HepG2 (cell line): ENCODE measurements around the gene PRPSAP2. TPM values are rescaled to one million over a fixed set of nuclear protein-coding genes. Genes with fewer than 3 reads are reported as not detected.

Experiments used
- ATAD3A ChIP-seq: sonication (generic); formaldehyde crosslinking; IDR thresholded peaks from 2 replicates; pipeline ENCODE4 v1.4.0; 2020; ENCODE audit warnings: missing genetic modification reagents
- ATF1 ChIP-seq: IDR thresholded peaks from 2 replicates; pipeline ENCODE4 v1.6.1; 2016; ENCODE audit warnings: mild to moderate bottlenecking, control low read depth
- ATF7 ChIP-seq, 2 experiments: fragments of 450-650 bp in 1 of 2; sonication (generic) in 1 of 2; formaldehyde crosslinking in 1 of 2; IDR thresholded peaks; 2 replicates each; pipeline versions ENCODE4 v1.4.0 to v1.6.1; 2016 to 2020; ENCODE audit warnings: antibody characterized with exemption in 1 of 2, mild to moderate bottlenecking in 1 of 2, missing genetic modification reagents in 1 of 2
- ATRX ChIP-seq: sonication (generic); formaldehyde crosslinking; IDR thresholded peaks from 2 replicates; pipeline ENCODE4 v1.4.0; 2020; ENCODE audit warnings: missing genetic modification reagents, borderline replicate concordance
- CAMTA2 ChIP-seq: sonication (generic); formaldehyde crosslinking; IDR thresholded peaks from 2 replicates; pipeline ENCODE4 v1.4.0; 2020; ENCODE audit warnings: mild to moderate bottlenecking, missing genetic modification reagents, borderline replicate concordance
- CSRNP2 ChIP-seq: sonication (generic); formaldehyde crosslinking; conservative IDR thresholded peaks from 2 replicates; pipeline ENCODE4 v1.8.0; 2022; ENCODE audit warnings: low read depth, missing genetic modification reagents
- ELF4 ChIP-seq: sonication (generic); formaldehyde crosslinking; IDR thresholded peaks from 2 replicates; pipeline ENCODE4 v1.5.0; 2020; ENCODE audit warnings: missing genetic modification reagents, mild to moderate bottlenecking, moderate library complexity, borderline replicate concordance
- FOXJ3 ChIP-seq: sonication (generic); formaldehyde crosslinking; IDR thresholded peaks from 2 replicates; pipeline ENCODE4 v1.4.0; 2020; ENCODE audit warnings: missing genetic modification reagents, mild to moderate bottlenecking, borderline replicate concordance
- GLI4 ChIP-seq: sonication (generic); formaldehyde crosslinking; IDR thresholded peaks from 2 replicates; pipeline ENCODE4 v1.5.1; 2020; ENCODE audit warnings: missing genetic modification reagents, mild to moderate bottlenecking, moderate library complexity, borderline replicate concordance
- HOXA9 ChIP-seq: sonication (generic); formaldehyde crosslinking; IDR thresholded peaks from 2 replicates; pipeline ENCODE4 v1.8.1; 2022; ENCODE audit warnings: missing genetic modification reagents, mild to moderate bottlenecking, moderate library complexity, borderline replicate concordance
- KAT2B ChIP-seq: fragments of 150-350 bp; IDR thresholded peaks from 2 replicates; pipeline ENCODE4 v1.6.1; 2014; ENCODE audit warnings: low read depth, low read length, borderline replicate concordance
- MIER2 ChIP-seq: IDR thresholded peaks from 2 replicates; pipeline ENCODE4 v1.6.1; 2016; ENCODE audit warnings: missing biosample characterization, missing genetic modification reagents
- NKX3-1 ChIP-seq: sonication (generic); formaldehyde crosslinking; IDR thresholded peaks from 2 replicates; pipeline ENCODE4 v1.5.0; 2020; ENCODE audit warnings: missing genetic modification reagents
- POGZ ChIP-seq: sonication (generic); formaldehyde crosslinking; IDR thresholded peaks from 2 replicates; pipeline ENCODE4 v1.4.0; 2020; ENCODE audit warnings: mild to moderate bottlenecking, missing genetic modification reagents
- SIX1 ChIP-seq: sonication (generic); formaldehyde crosslinking; IDR thresholded peaks from 2 replicates; pipeline ENCODE4 v1.4.0; 2020; ENCODE audit warnings: missing genetic modification reagents, borderline replicate concordance
- SMAD9 ChIP-seq: sonication (generic); formaldehyde crosslinking; IDR thresholded peaks from 2 replicates; pipeline ENCODE4 v1.5.1; 2020; ENCODE audit warnings: mild to moderate bottlenecking, missing genetic modification reagents
- SRSF9 ChIP-seq: fragments of 200-400 bp; formaldehyde crosslinking; IDR thresholded peaks from 2 replicates; pipeline ENCODE4 v1.6.1; 2018; ENCODE audit warnings: borderline replicate concordance, mild to moderate bottlenecking, low read depth, low read length; ENCODE audit not compliant: insufficient read depth, poor library complexity, severe bottlenecking
- TFE3 ChIP-seq: IDR thresholded peaks from 2 replicates; pipeline ENCODE4 v1.6.1; 2016
- UBTF ChIP-seq: sonication (generic); formaldehyde crosslinking; IDR thresholded peaks from 2 replicates; pipeline ENCODE4 v1.4.0; 2020; ENCODE audit warnings: mild to moderate bottlenecking, missing genetic modification reagents
- ZBTB49 ChIP-seq: sonication (generic); formaldehyde crosslinking; IDR thresholded peaks from 2 replicates; pipeline ENCODE4 v1.4.0; 2020; ENCODE audit warnings: missing genetic modification reagents, borderline replicate concordance
- ZFP62 ChIP-seq: sonication (generic); formaldehyde crosslinking; IDR thresholded peaks from 2 replicates; pipeline ENCODE4 v1.4.0; 2020; ENCODE audit warnings: missing genetic modification reagents
- ZNF143 ChIP-seq: sonication (generic); formaldehyde crosslinking; IDR thresholded peaks from 2 replicates; pipeline ENCODE4 v1.4.0; 2020; ENCODE audit warnings: missing genetic modification reagents
- ZNF672 ChIP-seq: sonication (generic); formaldehyde crosslinking; IDR thresholded peaks from 2 replicates; pipeline ENCODE4 v1.8.1; 2022; ENCODE audit warnings: missing genetic modification reagents
- ZNF7 ChIP-seq: IDR thresholded peaks from 2 replicates; pipeline ENCODE4 v1.6.1; 2016; ENCODE audit warnings: missing biosample characterization, missing genetic modification reagents
- polyA plus RNA-seq, 8 experiments: library from polyadenylated mRNA; depleted of rRNA in 3 of 8; stranded (reverse) in 7 of 8; unstranded in 1 of 8; fragments of >200 nt; fragmentation: Illumina TruSeq in 4 of 8; extraction: Trizol in 4 of 8; gene quantifications; 2 replicates each; pipeline versions ENCODE4 v1.2.1 to v1.2.3, GENCODE V29; 2011 to 2016; ENCODE audit warnings: low read depth in 4 of 8, missing spikeins in 1 of 8, mixed read lengths in 1 of 8; ENCODE audit not compliant: insufficient read depth in 1 of 8
- total RNA-seq, 5 experiments: library from RNA; depleted of rRNA; stranded (reverse); fragments of >200 nt; fragmentation: Illumina TruSeq; extraction: Trizol; gene quantifications; 2 replicates each; pipeline ENCODE4 v1.2.3, GENCODE V29; 2016; ENCODE audit warnings: low read depth in 1 of 5

The PRPSAP2 gene
- total and polyA plus RNA-seq, 2 of the 13 experiments (the other 11 are each of a cell fraction or from before 2014, with no cell fraction given): 34.0 to 58.9 TPM

GRCh38 chr17:18920911-18921441, 63.0 kb downstream of the PRPSAP2 start (continued):
- TF ChIP-seq UBTF (CRISPR knock-in tag) (no peak), ATF7 (IDR thresholded peaks at IDR 0.05) (no peak), ATF7 (CRISPR knock-in tag; IDR thresholded peaks at IDR 0.05) (no peak), ELF4 (CRISPR knock-in tag) (no peak), MIER2 (no peak), KAT2B (no peak), HOXA9 (CRISPR knock-in tag) (no peak), ATAD3A (no peak), SIX1 (no peak), NKX3-1 (CRISPR knock-in tag) (no peak), ZNF143 (CRISPR knock-in tag) (no peak), ZNF7 (CRISPR knock-in tag) (no peak), FOXJ3 (CRISPR knock-in tag) (no peak), SMAD9 (CRISPR knock-in tag) (no peak), SRSF9 (no peak), ATRX (CRISPR knock-in tag) (no peak), ZBTB49 (CRISPR knock-in tag) (no peak), CSRNP2 (no peak), TFE3 (no peak), ATF1 (CRISPR knock-in tag) (no peak), POGZ (peak; percentile 42; the same call in 1 of the 2 replicates), ZFP62 (CRISPR knock-in tag) (no peak), ZNF672 (no peak), CAMTA2 (CRISPR knock-in tag) (no peak), GLI4 (CRISPR knock-in tag) (no peak)
